Stomach (tissue), 9 donors: Measurements from ENCODE around the gene GLCE. TPM values are rescaled to one million over a fixed set of nuclear protein-coding genes. Genes with fewer than 3 reads are reported as not detected.

Source experiments
- DNase-seq, 2 donors: peaks; one replicate each; pipeline versions ENCODE4 v3.0.0 to v3.0.0-alpha.2; 2013 to 2019
- H3K27ac ChIP-seq, 5 donors: fragments of 200-600 bp in 4 of 5; sonication (generic) in 4 of 5; one replicate each; pipeline ENCODE4 v1.5.1; 2013 to 2019; ENCODE audit warnings: mild to moderate bottlenecking in 1 of 5, moderate library complexity in 1 of 5
- H3K27me3 ChIP-seq, 3 donors: fragments of 200-600 bp; sonication (generic); one replicate each; pipeline ENCODE4 v1.5.1; 2017 to 2019; ENCODE audit warnings: mixed run types in 1 of 3
- H3K36me3 ChIP-seq, 4 donors: fragments of 200-600 bp; sonication (generic); 1 replicate in 3 of 4; 2 replicates in 1 of 4; pipeline ENCODE4 v1.5.1; 2016 to 2019
- H3K4me1 ChIP-seq, 4 donors: fragments of 200-600 bp; sonication (generic); one replicate each; pipeline ENCODE4 v1.5.1; 2016 to 2019
- H3K4me3 ChIP-seq, 4 donors: fragments of 200-600 bp; sonication (generic) in 3 of 4; one replicate each; pipeline ENCODE4 v1.5.1; 2016 to 2019; ENCODE audit warnings: mild to moderate bottlenecking in 1 of 4
- H3K9me3 ChIP-seq, 4 donors: fragments of 200-600 bp; sonication (generic); one replicate each; pipeline ENCODE4 v1.5.1; 2016 to 2019
- CTCF ChIP-seq, 7 experiments: fragments of 450-650 bp in 4 of 7; fragments of 200-600 bp in 3 of 7; sonication (generic) in 3 of 7; IDR thresholded peaks; one replicate each; pipeline ENCODE4 v1.5.1; 2016 to 2019; ENCODE audit warnings: antibody characterized with exemption in 7 of 7, control low read depth in 2 of 7, mild to moderate bottlenecking in 1 of 7
- EP300 ChIP-seq: sonication (generic); formaldehyde crosslinking; IDR thresholded peaks from one replicate; pipeline ENCODE4 v1.6.1; 2017; ENCODE audit warnings: antibody characterized with exemption
- POLR2A ChIP-seq, 4 donors: fragments of 450-650 bp; IDR thresholded peaks; one replicate each; pipeline ENCODE4 v1.6.1; 2016; ENCODE audit warnings: antibody characterized with exemption in 4 of 4, control low read depth in 2 of 4, mild to moderate bottlenecking in 1 of 4, moderate library complexity in 1 of 4
- POLR2AphosphoS5 ChIP-seq, 3 donors: sonication (generic); formaldehyde crosslinking; IDR thresholded peaks; one replicate each; pipeline ENCODE4 v1.6.1; 2016; ENCODE audit warnings: antibody characterized with exemption in 3 of 3
- WGBS, 5 donors: extraction: QIAGEN DNeasy Blood & Tissue Kit in 3 of 5; methylation state at CpG; one replicate each; pipeline versions ENCODE4 v1.1.5 to v1.1.7; 2013 to 2018; 5-methylcytosine and 5-hydroxymethylcytosine counted together
- intact Hi-C: fragments of 100-400 bp; cut with DNase I; formaldehyde crosslinking; loops from one replicate; pipeline ENCODE4 v1.15.1; 2023; ENCODE audit warnings: low total_unique reads
- polyA plus RNA-seq, 3 donors: library from polyadenylated mRNA; stranded (reverse); fragments of 200-250 nt; gene quantifications; one replicate each; pipeline ENCODE4 v1.2.3, GENCODE V29; 2013
- total RNA-seq, 5 donors: library from RNA; depleted of rRNA; stranded (reverse); fragments of >200 nt; gene quantifications; one replicate each; pipeline versions ENCODE4 v1.1.0 to v1.2.3, GENCODE V29; 2014 to 2016
- donor health status: healthy with polysubstance abuse.
- donor health status: Bipolar disorder and iron deficiency.
- donor health status: healthy.

GLCE gene
- total and polyA plus RNA-seq, 8 donors: 5.5 to 50.9 (median 22.1) TPM

DNA sequence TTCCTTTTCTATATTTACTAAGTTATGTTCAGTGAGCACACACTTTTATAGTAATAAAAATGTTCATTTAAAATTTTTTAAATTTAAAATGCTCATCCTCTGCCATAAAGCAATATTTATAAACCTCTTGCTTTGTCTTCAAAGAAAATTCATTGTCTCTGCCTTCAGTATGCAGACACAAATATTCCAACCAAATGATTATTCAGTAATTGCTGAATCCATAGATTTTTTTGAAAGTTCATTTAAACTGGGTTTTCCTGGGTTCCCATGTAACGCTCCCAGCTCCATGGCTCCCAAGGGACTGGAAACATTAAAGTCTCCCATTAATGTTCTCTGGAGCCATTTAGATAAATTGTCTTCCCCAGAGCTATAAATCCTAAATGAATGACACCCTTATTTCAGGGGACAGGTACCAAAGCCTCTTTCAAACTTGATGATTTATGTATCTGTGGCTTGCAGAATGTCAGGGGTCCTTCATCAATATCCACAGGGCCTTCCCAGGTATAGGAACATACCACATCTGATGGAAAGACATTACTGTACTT, 15.2 kb upstream of the GLCE start:
- intact Hi-C loops: no loop called here
- no peak for DNase-seq
- no peak overlapping the region for H3K27ac ChIP-seq
- peaks cover 0 to 7% (median 0%) of the 10 kb centered on the region in 4 donors for H3K4me1 ChIP-seq
- WGBS, 5 donors: 76 to 95% (median 82%) methylated on average over 1 of the region's 1 CpG
- peaks cover 0 to 45% (median 4%) of the 10 kb centered on the region in 3 donors for H3K27me3 ChIP-seq
- TF ChIP-seq EP300: no peak
- H3K9me3 ChIP-seq: no peaks in the 10 kb centered on the region
- no peak overlapping the region for H3K4me3 ChIP-seq
- no peaks in the 10 kb centered on the region for H3K36me3 ChIP-seq

- no peaks in the 10 kb centered on the region for H3K9me3 ChIP-seq
- no peak overlapping the region for H3K27ac ChIP-seq
- H3K36me3 ChIP-seq: no peaks in the 10 kb centered on the region
- intact Hi-C loops: no loop called here
- 29 to 44% (median 31%) methylated on average over 7 of the region's 7 CpGs for WGBS, 5 donors
- peak in 1 of 2 donors; percentile 71 for DNase-seq
- no peak overlapping the region for H3K4me3 ChIP-seq
- TF ChIP-seq CTCF (IDR thresholded peaks at IDR 0.05): no peak
- no peak for TF ChIP-seq EP300
- TF ChIP-seq POLR2AphosphoS5 (IDR thresholded peaks at IDR 0.05): no peak
- TF ChIP-seq POLR2A (IDR thresholded peaks at IDR 0.05): no peak
- H3K4me1 ChIP-seq: peaks cover 0 to 7% (median 0%) of the 10 kb centered on the region in 4 donors
- H3K27me3 ChIP-seq: peaks cover 0 to 44% (median 4%) of the 10 kb centered on the region in 3 donors
These were observed 14.5 kb upstream of the GLCE start for GRCh38 chr15:69145694-69146492.

- no peaks in the 10 kb centered on the region for H3K4me1 ChIP-seq
These were observed 13.6 kb upstream of the GLCE start for GRCh38 chr15:69146724-69147435.

GRCh38 chr15:69148465-69148864, 12.0 kb upstream of the GLCE start:
- Histone ChIP-seq H3K27ac (no peak overlapping the region), H3K4me3 (no peak overlapping the region), H3K27me3 (peaks cover 0 to 39% (median 4%) of the 10 kb centered on the region in 3 donors), H3K36me3 (no peaks in the 10 kb centered on the region), H3K4me1 (no peaks in the 10 kb centered on the region), H3K9me3 (no peaks in the 10 kb centered on the region)
- intact Hi-C loops: no loop called here
- TF ChIP-seq EP300 (no peak), POLR2AphosphoS5 (IDR thresholded peaks at IDR 0.05) (no peak), POLR2A (IDR thresholded peaks at IDR 0.05) (no peak), CTCF (IDR thresholded peaks at IDR 0.05) (no peak)
- 71 to 98% (median 85%) methylated on average over 1 of the region's 1 CpG; no CpG with 5 or more reads in 1 of the 5 donors for WGBS, 5 donors
- no peak for DNase-seq

More at GRCh38 chr15:69146724-69147435, 13.6 kb upstream of the GLCE start:
- no peak for DNase-seq
- intact Hi-C loops: no loop called here
- H3K9me3 ChIP-seq: no peaks in the 10 kb centered on the region
- H3K27ac ChIP-seq: no peak overlapping the region
- no peaks in the 10 kb centered on the region for H3K36me3 ChIP-seq
- H3K27me3 ChIP-seq: peaks cover 0 to 39% (median 4%) of the 10 kb centered on the region in 3 donors
- no peak overlapping the region for H3K4me3 ChIP-seq
- TF ChIP-seq POLR2A (IDR thresholded peaks at IDR 0.05) (no peak), CTCF (IDR thresholded peaks at IDR 0.05) (no peak), EP300 (no peak), POLR2AphosphoS5 (IDR thresholded peaks at IDR 0.05) (no peak)
- WGBS, 5 donors: 94 to 96% (median 95%) methylated on average over 9 of the region's 9 CpGs
